HL-60 (cell line): ENCODE measurements around the gene GREB1.

ENCODE experiments used
- DNase-seq, 2 experiments: peaks; one replicate each; pipeline ENCODE4 v3.0.0-alpha.2; 2010 to 2020; ENCODE audit warnings: low read depth in 1 of 2, low spot score in 1 of 2
- H3K27ac ChIP-seq: fragments of 250-450 bp; sonication (Bioruptor Pico); replicated peaks from 2 replicates; pipeline ENCODE4 v1.5.1; 2020; ENCODE audit warnings: mild to moderate bottlenecking, moderate library complexity
- H3K27me3 ChIP-seq: fragments of 250-450 bp; sonication (Bioruptor Pico); 2 replicates; pipeline ENCODE4 v1.5.1; 2021; ENCODE audit warnings: mild to moderate bottlenecking, moderate library complexity; ENCODE audit not compliant: insufficient read depth, poor library complexity, severe bottlenecking
- H3K4me3 ChIP-seq: replicated peaks from 2 replicates; pipeline ENCODE4 v1.5.1; 2011; ENCODE audit warnings: mild to moderate bottlenecking, control low read depth, low read length; ENCODE audit not compliant: insufficient read depth
- CTCF ChIP-seq: IDR thresholded peaks from one replicate; pipeline ENCODE4 v1.5.1; 2011; ENCODE audit warnings: low read length, control low read depth, inconsistent platforms; ENCODE audit not compliant: insufficient read depth
- GABPA ChIP-seq: IDR thresholded peaks from 2 replicates; pipeline ENCODE4 v1.6.1; 2012; ENCODE audit warnings: low read depth
- POLR2AphosphoS5 ChIP-seq: IDR thresholded peaks from 2 replicates; pipeline ENCODE4 v1.6.1; 2012; ENCODE audit warnings: low read depth
- REST ChIP-seq: IDR thresholded peaks from 2 replicates; pipeline ENCODE4 v1.6.1; 2012; ENCODE audit warnings: low read depth; ENCODE audit not compliant: insufficient replicate concordance
- SPI1 ChIP-seq: IDR thresholded peaks from 2 replicates; pipeline ENCODE4 v1.6.1; 2012; ENCODE audit warnings: low read depth, mild to moderate bottlenecking, borderline replicate concordance

Gene GREB1

GRCh38 chr2:11679486-11680181 is 145.8 kb downstream of the GREB1 start:
- Histone ChIP-seq H3K27me3 (peaks cover 8% of the 10 kb centered on the region), H3K27ac (no peak overlapping the region), H3K4me3 (no peak overlapping the region)
- no peak for DNase-seq
- no peak for TF ChIP-seq POLR2AphosphoS5
- TF ChIP-seq CTCF = no peak
- no peak for TF ChIP-seq GABPA
- TF ChIP-seq REST = no peak
- TF ChIP-seq SPI1 = no peak

GRCh38 chr2:11680182-11680900 is 146.5 kb downstream of the GREB1 start:
- H3K27me3 ChIP-seq = peaks cover 8% of the 10 kb centered on the region
- DNase-seq = no peak
- H3K27ac ChIP-seq = no peak overlapping the region
- no peak for TF ChIP-seq GABPA
- TF ChIP-seq SPI1 = no peak
- TF ChIP-seq POLR2AphosphoS5 = no peak
- TF ChIP-seq CTCF = no peak
- TF ChIP-seq REST = no peak
- H3K4me3 ChIP-seq = no peak overlapping the region

GRCh38 chr2:11680901-11681721 is 147.3 kb downstream of the GREB1 start:
- Histone ChIP-seq H3K27ac (no peak overlapping the region), H3K27me3 (peaks cover 8% of the 10 kb centered on the region), H3K4me3 (no peak overlapping the region)
- TF ChIP-seq REST (no peak), GABPA (no peak), POLR2AphosphoS5 (no peak), CTCF (no peak), SPI1 (no peak)
- DNase-seq = no peak
